ENCODE data around the gene SETD3.

GRCh38 chr14:99465288-99465687, 15.4 kb downstream of the SETD3 start:
- TF ChIP-seq YY1 (IDR thresholded peaks at IDR 0.05; ENCODE audit: insufficient read depth, insufficient read length) (no peak), ZNF274 (IDR thresholded peaks at IDR 0.05; ENCODE audit: low read depth, low read length) (no peak)

Data from NT2/D1 (cell line).